Stimulated activated CD4-positive, alpha-beta T cell treated with anti-CD3 and anti-CD28 coated beads, Interleukin-1b, Interleukin-23, amount 100 ng/mL, for 48 hours (primary cell): ENCODE data around the gene WIPF3.
"Not testable (repeated sequence)": the region's sequence is repeated elsewhere in the genome, so short reads cannot be mapped to it uniquely, and the experiment has no call there.

Experiments
- DNase-seq: peaks from one replicate; pipeline ENCODE4 v3.0.0-alpha.2; 2020

Gene WIPF3

GRCh38 chr7:29883462-29884398 is 77.4 kb downstream of the WIPF3 start:
- no peak for DNase-seq

- DNase-seq: no peak
Measured at GRCh38 chr7:29884399-29885272, 78.3 kb downstream of the WIPF3 start.

- DNase-seq: no peak
Measured at GRCh38 chr7:29885626-29886025, 79.3 kb downstream of the WIPF3 start.

- DNase-seq: no peak
Measured at GRCh38 chr7:29886827-29887226, 80.5 kb downstream of the WIPF3 start.

GRCh38 chr7:29888006-29888405 is 81.7 kb downstream of the WIPF3 start:
- no peak for DNase-seq

GRCh38 chr7:29889288-29889687 is 83.0 kb downstream of the WIPF3 start:
- no peak for DNase-seq

GRCh38 chr7:29890251-29890650 is 83.9 kb downstream of the WIPF3 start:
- DNase-seq: no peak

- DNase-seq: not testable (repeated sequence)
Measured at GRCh38 chr7:29890786-29891185, 84.5 kb downstream of the WIPF3 start.

- no peak for DNase-seq
Measured at GRCh38 chr7:29891766-29892165, 85.5 kb downstream of the WIPF3 start.

- DNase-seq: no peak
Measured at GRCh38 chr7:29892231-29892630, 85.9 kb downstream of the WIPF3 start.

- DNase-seq: no peak
Measured at GRCh38 chr7:29893351-29893965, 87.2 kb downstream of the WIPF3 start.

- DNase-seq: no peak
Measured at GRCh38 chr7:29894256-29894655, 87.9 kb downstream of the WIPF3 start.

GRCh38 chr7:29895559-29895958 is 89.3 kb downstream of the WIPF3 start:
- DNase-seq: no peak

GRCh38 chr7:29896685-29897411 is 90.5 kb downstream of the WIPF3 start:
- no peak for DNase-seq

GRCh38 chr7:29898301-29898700 is 92.0 kb downstream of the WIPF3 start:
- no peak for DNase-seq

GRCh38 chr7:29900745-29901144 is 94.4 kb downstream of the WIPF3 start:
- no peak for DNase-seq

- DNase-seq: no peak
Measured at GRCh38 chr7:29906200-29907022, 100.1 kb downstream of the WIPF3 start.

- DNase-seq: no peak
Measured at GRCh38 chr7:29914180-29914579, 107.9 kb downstream of the WIPF3 start.

- no peak for DNase-seq
Measured at GRCh38 chr7:29915481-29916215, 109.3 kb downstream of the WIPF3 start.

GRCh38 chr7:29917641-29918040 is 111.3 kb downstream of the WIPF3 start:
- DNase-seq: no peak

GRCh38 chr7:29918850-29919249 is 112.5 kb downstream of the WIPF3 start:
- DNase-seq: no peak
